Measurements from ENCODE around the gene ZDHHC6.
"Not testable (repeated sequence)": the region's sequence is repeated elsewhere in the genome, so short reads cannot be mapped to it uniquely, and the experiment has no call there.

ZDHHC6 gene

DNA sequence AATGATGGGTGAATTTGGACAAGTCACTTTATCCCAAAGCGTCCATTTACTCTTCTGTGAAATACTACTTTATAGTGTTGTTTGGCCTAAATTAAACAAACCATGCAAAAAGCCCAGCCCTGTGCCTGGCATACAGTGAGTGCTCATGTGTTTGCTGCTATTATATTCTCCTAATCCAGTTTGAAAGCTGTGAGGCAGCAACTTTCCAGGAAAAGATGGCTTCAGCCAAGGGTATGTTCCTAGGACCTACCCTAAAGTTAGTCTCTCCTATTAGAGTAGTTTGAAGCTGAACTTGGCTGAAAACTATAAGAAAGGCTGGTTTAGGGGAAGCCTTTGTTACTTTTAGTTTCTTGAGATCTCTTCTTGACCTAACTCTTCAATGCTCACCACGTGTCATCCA, 52.9 kb downstream of the ZDHHC6 start:
- intact Hi-C loops (cut with micrococcal nuclease), result no loop called here
- Mint-ChIP-seq H3K27me3 (no peaks in the 10 kb centered on the region), H3K27ac (no peak overlapping the region), H3K9me3 (no peaks in the 10 kb centered on the region), H3K4me3 (no peak overlapping the region), H3K4me1 (ENCODE audit: low read depth) (peaks cover 10% of the 10 kb centered on the region), H3K36me3 (ENCODE audit: low read depth) (peaks cover 8% of the 10 kb centered on the region)

DNA sequence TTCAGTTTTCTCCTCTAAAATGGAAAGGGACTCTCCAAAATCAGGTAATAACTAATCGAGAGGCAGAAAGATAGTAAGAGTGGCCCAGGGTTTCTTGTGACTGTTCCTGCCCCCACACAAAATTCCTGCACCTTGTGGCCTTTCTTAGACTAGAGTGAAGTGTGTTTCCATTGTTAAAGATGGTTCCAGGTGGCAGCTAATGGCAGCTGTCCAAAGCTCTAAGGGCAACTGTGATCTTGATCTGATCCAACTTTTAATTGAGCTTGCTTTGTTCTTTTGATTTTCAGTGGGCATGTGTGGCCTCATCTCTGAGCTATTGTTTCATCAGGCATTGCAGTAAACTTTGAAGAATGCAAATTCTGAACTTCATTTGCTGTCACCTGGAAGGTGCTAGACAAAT, 53.4 kb downstream of the ZDHHC6 start:
- peaks cover 14% of the 10 kb centered on the region for H3K4me1 Mint-ChIP-seq (ENCODE audit: low read depth)
- no peak overlapping the region for H3K27ac Mint-ChIP-seq
- no peak overlapping the region for H3K4me3 Mint-ChIP-seq
- peaks cover 3% of the 10 kb centered on the region for H3K36me3 Mint-ChIP-seq (ENCODE audit: low read depth)
- intact Hi-C loops (cut with micrococcal nuclease), result no loop called here
- H3K27me3 Mint-ChIP-seq, result no peaks in the 10 kb centered on the region
- H3K9me3 Mint-ChIP-seq, result no peaks in the 10 kb centered on the region

DNA sequence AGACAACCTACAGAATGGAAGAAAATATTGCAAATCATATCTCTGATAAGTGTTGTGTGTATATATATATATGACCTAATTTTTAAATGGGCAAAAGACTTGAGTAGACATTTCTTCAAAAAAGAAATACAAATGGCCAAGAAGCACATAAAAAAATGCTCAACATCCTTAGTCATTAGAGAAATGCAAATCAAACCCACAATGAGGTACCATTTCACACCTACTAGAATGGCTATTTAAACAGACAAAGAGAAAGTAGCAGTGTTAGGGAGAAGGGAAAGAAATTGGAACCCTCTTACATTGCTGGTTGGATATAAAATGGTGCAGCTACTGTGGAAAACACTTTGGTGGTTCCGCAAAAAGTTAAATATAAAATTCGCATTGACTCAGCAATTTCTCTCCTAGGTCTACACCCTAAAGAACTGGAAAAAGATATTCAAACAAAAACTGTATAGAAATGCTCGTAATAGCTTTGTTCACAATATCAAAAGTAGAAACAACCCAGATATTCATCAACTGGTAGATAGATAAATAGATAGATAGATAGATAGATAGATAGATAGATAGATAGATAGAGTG, 56.5 kb downstream of the ZDHHC6 start:
- H3K9me3 Mint-ChIP-seq, result no peaks in the 10 kb centered on the region
- H3K4me3 Mint-ChIP-seq, result no peak overlapping the region
- H3K27me3 Mint-ChIP-seq, result no peaks in the 10 kb centered on the region
- peaks cover 25% of the 10 kb centered on the region for H3K4me1 Mint-ChIP-seq (ENCODE audit: low read depth)
- peak overlapping the region; percentile 52 for H3K27ac Mint-ChIP-seq
- H3K36me3 Mint-ChIP-seq (ENCODE audit: low read depth), result no peaks in the 10 kb centered on the region
- intact Hi-C loops (cut with micrococcal nuclease), result no loop called here

DNA sequence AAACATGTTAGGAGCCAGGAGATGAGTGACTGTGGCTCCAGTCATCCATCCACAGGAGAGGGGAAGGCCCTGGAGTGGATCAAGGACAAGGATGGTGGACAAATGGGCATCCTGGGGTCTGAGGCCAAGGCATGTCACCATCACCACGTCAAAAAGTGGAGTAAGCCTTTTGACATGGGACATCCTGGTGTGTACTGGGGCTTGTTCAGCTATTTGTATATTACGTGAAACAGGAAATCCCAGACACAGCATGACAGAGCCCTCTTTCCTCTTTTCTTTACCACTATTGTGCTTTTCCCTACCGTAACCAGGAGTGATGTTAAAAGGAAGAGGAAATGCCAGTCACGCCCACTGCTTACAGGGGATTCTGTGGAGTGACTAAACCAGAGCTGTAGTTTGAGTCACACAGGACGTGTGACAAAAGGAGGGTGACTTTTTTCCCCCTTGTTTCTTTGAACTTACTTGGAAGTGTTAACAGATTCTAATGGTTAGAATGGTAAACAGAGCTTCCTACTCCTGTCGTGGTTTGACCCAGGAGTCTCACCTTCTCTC, 57.4 kb downstream of the ZDHHC6 start:
- H3K4me1 Mint-ChIP-seq (ENCODE audit: low read depth), result peaks cover 33% of the 10 kb centered on the region

DNA sequence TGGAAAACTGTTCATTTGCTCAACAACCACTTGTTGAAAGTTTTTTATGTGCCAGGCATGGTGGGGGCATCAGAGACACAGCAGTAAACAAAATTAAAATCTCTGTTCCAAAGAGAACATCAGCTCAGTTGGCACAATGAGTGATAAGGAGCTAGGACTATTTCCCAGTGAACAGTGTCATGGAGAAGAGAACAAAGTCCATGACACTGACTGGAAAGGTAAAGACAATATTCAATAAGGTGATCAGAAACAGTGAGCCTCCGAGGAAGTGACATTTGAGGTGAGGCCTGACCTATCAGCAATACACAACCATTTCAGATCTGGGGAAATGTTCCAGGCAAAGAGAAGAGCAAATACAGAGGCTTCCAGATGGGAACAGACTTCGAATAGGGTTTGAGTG, 58.2 kb downstream of the ZDHHC6 start:
- no peak overlapping the region for H3K4me3 Mint-ChIP-seq
- peaks cover 15% of the 10 kb centered on the region for H3K36me3 Mint-ChIP-seq (ENCODE audit: low read depth)
- H3K4me1 Mint-ChIP-seq (ENCODE audit: low read depth), result peaks cover 41% of the 10 kb centered on the region
- no peaks in the 10 kb centered on the region for H3K27me3 Mint-ChIP-seq
- intact Hi-C loops (cut with micrococcal nuclease), result no loop called here
- H3K9me3 Mint-ChIP-seq, result no peaks in the 10 kb centered on the region
- H3K27ac Mint-ChIP-seq, result peak overlapping the region; percentile 52

More for the DNA sequence above, 57.4 kb downstream of the ZDHHC6 start:
- intact Hi-C loops (cut with micrococcal nuclease), result loop anchor here (1.0 kb wide), 1 partner anchor 13 kb away; no protein-coding TSS in a partner anchor
- H3K9me3 Mint-ChIP-seq, result no peaks in the 10 kb centered on the region
- H3K27ac Mint-ChIP-seq, result peak overlapping the region; percentile 52
- H3K4me3 Mint-ChIP-seq, result no peak overlapping the region
- no peaks in the 10 kb centered on the region for H3K27me3 Mint-ChIP-seq
- H3K36me3 Mint-ChIP-seq (ENCODE audit: low read depth), result peaks cover 8% of the 10 kb centered on the region

DNA sequence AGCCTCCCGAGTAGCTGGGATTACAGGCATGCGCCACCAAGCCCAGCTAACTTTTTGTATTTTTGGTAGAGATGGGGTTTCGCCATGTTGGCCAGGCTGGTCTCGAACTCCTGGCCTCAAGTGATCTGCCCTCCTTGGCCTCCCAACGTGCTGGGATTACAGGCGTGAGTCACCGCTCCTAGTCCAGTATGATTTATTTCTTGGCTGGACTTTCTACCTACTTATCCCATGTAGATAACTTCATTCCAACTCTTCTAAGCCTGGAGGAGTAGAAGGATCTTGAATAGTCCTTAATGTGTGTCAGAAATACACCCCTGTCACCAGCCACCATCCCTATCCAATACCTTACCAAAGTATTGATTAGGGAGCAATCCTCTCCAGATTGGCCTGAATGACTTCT, 58.7 kb downstream of the ZDHHC6 start:
- H3K4me3 Mint-ChIP-seq; H3K27me3 Mint-ChIP-seq; H3K9me3 Mint-ChIP-seq; intact Hi-C loops (cut with micrococcal nuclease): not testable (repeated sequence)
- Mint-ChIP-seq H3K27ac (peak overlapping the region; percentile 52), H3K36me3 (ENCODE audit: low read depth) (peaks cover 20% of the 10 kb centered on the region), H3K4me1 (ENCODE audit: low read depth) (peaks cover 44% of the 10 kb centered on the region)

DNA sequence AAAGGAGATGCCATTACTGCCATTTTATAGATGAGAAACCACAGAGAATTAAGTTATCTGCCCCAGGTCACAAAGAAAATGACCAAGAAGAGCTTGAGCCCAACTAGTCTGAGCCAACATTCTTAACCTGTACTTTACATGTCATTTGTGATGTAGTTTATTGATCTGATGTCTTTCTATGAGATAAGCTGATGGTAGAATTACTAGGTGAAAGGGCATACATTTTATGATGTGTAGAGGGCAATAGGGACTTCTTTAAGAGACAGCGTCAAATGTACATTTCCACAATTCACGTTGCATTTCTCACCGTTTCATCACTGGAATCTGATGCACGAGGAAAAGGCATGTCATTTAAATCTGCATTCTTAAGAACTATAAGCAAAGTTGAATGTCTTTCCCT, 61.5 kb downstream of the ZDHHC6 start:
- no peaks in the 10 kb centered on the region for H3K27me3 Mint-ChIP-seq
- H3K4me1 Mint-ChIP-seq (ENCODE audit: low read depth), result peaks cover 66% of the 10 kb centered on the region
- no peak overlapping the region for H3K27ac Mint-ChIP-seq
- intact Hi-C loops (cut with micrococcal nuclease), result no loop called here
- no peaks in the 10 kb centered on the region for H3K9me3 Mint-ChIP-seq
- H3K4me3 Mint-ChIP-seq, result no peak overlapping the region
- peaks cover 49% of the 10 kb centered on the region for H3K36me3 Mint-ChIP-seq (ENCODE audit: low read depth)

DNA sequence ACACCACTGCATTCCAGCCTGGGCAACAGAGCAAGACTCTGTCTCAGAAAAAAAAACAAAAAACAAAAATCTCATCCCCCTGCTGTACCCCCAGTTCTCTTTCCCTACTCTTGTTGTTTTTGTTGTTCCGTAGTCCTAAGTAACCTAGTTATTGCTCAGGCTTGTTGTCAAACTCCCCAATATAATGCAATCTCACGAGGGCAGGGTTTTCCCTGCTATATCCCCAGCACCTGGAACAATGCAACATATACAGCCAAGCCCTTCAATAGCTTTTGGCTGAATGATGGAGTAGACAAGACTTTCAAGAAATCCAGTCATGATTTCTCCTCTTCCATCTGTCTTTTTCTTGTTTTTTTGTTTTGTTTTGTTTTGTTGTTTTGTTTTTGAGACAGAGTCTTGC, 62.6 kb downstream of the ZDHHC6 start:
- no peaks in the 10 kb centered on the region for H3K27me3 Mint-ChIP-seq
- intact Hi-C loops (cut with micrococcal nuclease), result no loop called here
- H3K4me1 Mint-ChIP-seq (ENCODE audit: low read depth), result peaks cover 70% of the 10 kb centered on the region
- H3K27ac Mint-ChIP-seq, result no peak overlapping the region
- H3K4me3 Mint-ChIP-seq, result no peak overlapping the region
- H3K9me3 Mint-ChIP-seq, result no peaks in the 10 kb centered on the region
- H3K36me3 Mint-ChIP-seq (ENCODE audit: low read depth), result peaks cover 60% of the 10 kb centered on the region

DNA sequence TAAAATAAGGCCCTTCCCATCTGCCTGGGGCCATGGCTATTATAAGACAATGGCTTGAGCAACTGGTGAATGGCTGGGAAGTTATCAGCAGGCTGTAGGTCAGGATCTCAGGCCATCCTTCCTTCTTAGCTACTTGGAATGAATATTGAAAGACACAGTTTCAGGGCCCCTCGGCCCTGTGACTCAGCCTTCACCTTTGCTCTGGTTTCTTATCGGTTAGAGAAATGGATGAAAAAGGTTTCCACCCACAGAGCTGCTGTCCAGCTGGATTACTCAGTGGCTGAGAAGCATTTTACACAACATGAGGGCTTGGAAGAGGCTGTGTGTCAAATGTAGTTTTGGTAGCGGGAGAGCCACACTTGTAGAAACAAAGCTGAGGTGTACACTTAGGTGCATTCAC, 63.4 kb downstream of the ZDHHC6 start:
- H3K36me3 Mint-ChIP-seq (ENCODE audit: low read depth), result peaks cover 68% of the 10 kb centered on the region
- H3K27me3 Mint-ChIP-seq, result no peaks in the 10 kb centered on the region
- H3K4me1 Mint-ChIP-seq (ENCODE audit: low read depth), result peaks cover 70% of the 10 kb centered on the region
- no peak overlapping the region for H3K4me3 Mint-ChIP-seq
- H3K27ac Mint-ChIP-seq, result no peak overlapping the region
- H3K9me3 Mint-ChIP-seq, result no peaks in the 10 kb centered on the region
- intact Hi-C loops (cut with micrococcal nuclease), result no loop called here

DNA sequence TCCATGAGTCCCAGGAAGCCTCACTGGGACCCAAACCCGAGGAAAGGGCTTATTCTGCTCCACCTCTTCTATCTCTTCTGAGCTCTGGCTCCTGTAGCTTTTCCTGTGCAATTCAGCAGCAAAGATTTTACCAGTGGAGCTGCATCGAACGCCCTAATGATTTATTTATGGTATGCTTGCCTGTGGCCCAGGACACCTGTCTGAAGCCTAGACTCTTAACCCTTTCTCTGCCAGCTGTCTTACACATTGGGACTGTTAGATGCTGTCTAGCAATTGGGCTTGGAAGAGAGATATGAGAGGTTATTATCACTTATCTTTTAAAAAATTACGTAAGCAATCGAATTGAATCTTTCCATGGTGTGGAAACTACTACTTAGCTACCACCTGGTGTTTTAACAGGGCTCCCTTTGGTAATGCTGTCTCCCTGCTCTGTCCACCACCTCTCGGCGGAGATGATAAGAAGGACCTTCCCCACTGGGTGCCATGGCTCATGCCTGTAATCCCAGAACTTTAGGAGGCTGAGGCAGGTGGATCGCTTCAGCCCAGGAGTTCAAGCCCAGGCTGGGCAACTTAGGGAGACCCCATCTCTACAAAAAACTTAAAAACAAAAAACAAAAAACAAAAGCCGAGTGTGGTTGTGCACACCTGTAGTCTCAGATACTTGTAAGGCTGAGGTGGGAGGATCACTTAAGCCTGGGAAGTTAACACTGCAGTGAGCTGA, 64.0 kb downstream of the ZDHHC6 start:
- H3K27me3 Mint-ChIP-seq, result no peaks in the 10 kb centered on the region
- intact Hi-C loops (cut with micrococcal nuclease), result no loop called here
- H3K4me3 Mint-ChIP-seq, result no peak overlapping the region
- H3K4me1 Mint-ChIP-seq (ENCODE audit: low read depth), result peaks cover 71% of the 10 kb centered on the region
- no peaks in the 10 kb centered on the region for H3K9me3 Mint-ChIP-seq
- H3K36me3 Mint-ChIP-seq (ENCODE audit: low read depth), result peaks cover 68% of the 10 kb centered on the region
- no peak overlapping the region for H3K27ac Mint-ChIP-seq
